ENCODE data around the gene OTOGL.

GRCh38 chr12:80332827-80333226 is 233.5 kb downstream of the OTOGL start:
- TF ChIP-seq CTCF (IDR thresholded peaks at IDR 0.05): no peak
- TF ChIP-seq POLR2A (IDR thresholded peaks at IDR 0.05): no peak
